ENCODE results near the gene RAB17. TPM values are rescaled to one million over a fixed set of nuclear protein-coding genes. Genes with fewer than 3 reads are reported as not detected.

RAB17 gene, protein sequence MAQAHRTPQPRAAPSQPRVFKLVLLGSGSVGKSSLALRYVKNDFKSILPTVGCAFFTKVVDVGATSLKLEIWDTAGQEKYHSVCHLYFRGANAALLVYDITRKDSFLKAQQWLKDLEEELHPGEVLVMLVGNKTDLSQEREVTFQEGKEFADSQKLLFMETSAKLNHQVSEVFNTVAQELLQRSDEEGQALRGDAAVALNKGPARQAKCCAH
- under 1 TPM; 0.31 to 0.40 TPM for total RNA-seq

DNA sequence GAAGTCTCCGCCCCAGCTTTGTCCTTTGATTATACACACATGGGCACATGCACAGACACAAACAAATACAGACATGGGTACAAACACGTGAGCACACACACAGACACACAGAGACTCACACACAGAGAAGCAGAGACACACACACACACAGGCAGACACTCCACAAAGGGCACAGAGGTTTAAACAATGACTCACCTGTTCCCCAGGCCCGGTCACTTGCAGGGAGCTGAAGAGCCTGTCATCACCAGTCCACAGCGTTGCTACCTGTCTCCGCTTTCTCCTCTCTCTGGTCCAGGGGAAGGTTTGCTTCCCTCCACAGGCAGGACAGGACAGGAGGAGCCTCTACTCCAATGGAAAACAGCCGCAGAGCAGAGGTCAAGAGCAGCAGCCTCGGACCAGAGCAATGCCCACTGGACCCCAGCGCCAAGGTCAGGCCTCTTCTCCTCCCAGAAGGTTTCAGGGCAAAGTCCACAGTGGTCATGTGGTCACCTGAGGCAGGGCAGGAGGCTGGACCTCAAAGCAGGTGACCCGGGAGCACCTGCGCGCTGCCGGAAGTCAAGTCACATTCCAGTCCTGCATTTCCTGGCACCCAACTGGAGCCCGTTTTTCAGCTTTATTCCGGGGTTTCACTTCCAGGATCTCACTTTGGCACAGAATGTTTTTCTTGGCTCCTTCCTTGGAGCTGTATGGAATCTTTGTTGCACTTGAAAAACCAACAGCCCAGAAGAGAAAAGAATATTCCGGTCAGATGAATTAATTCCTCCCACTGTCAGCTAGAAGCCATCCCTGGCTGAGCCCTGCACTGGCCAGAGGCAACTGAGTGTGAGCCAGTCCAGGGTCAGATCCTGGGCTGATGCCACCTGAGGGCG is at the start of gene RAB17:
RAB17 (minus strand) TSS at position 463 of the 869 bp plus-strand sequence. CDS start 4,580 bp downstream, outside the sequence.
- no peak within 1 kb of the TSS for H3K4me3 Mint-ChIP-seq
- H3K36me3 Mint-ChIP-seq = no peaks in the 10 kb centered on the region
- no peaks in the 10 kb centered on the region for H3K9me3 Mint-ChIP-seq
- H3K27ac Mint-ChIP-seq = peak within 1 kb of the TSS; percentile 8
- DNase-seq = no peak
- H3K27me3 Mint-ChIP-seq = no peaks in the 10 kb centered on the region
- peaks cover 11% of the 10 kb centered on the region for H3K4me1 Mint-ChIP-seq

DNA sequence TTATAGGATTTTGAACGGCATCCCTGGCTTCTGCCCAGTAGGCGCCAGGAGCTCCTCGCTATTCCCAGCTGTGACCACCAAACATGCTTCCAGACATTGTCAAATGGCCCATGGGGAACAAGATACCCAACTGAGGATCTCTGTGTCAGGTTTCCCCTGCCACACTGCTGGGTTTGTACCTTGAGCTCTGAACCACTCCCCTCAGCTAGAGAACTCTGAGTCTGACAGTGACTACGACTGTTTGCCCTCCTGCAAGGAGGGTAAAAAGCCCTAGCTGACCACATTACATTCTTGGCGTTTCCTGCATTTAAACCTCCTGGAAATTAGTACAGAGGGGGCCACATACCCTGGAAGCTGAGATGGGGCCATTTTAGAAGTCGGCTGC is 49.3 kb upstream of the RAB17 start:
- peaks cover 6% of the 10 kb centered on the region for H3K36me3 Mint-ChIP-seq
- no peak overlapping the region for H3K4me3 Mint-ChIP-seq
- H3K4me1 Mint-ChIP-seq = peaks cover 11% of the 10 kb centered on the region
- peaks cover 9% of the 10 kb centered on the region for H3K9me3 Mint-ChIP-seq
- H3K27ac Mint-ChIP-seq = no peak overlapping the region
- DNase-seq = no peak
- no peaks in the 10 kb centered on the region for H3K27me3 Mint-ChIP-seq

DNA sequence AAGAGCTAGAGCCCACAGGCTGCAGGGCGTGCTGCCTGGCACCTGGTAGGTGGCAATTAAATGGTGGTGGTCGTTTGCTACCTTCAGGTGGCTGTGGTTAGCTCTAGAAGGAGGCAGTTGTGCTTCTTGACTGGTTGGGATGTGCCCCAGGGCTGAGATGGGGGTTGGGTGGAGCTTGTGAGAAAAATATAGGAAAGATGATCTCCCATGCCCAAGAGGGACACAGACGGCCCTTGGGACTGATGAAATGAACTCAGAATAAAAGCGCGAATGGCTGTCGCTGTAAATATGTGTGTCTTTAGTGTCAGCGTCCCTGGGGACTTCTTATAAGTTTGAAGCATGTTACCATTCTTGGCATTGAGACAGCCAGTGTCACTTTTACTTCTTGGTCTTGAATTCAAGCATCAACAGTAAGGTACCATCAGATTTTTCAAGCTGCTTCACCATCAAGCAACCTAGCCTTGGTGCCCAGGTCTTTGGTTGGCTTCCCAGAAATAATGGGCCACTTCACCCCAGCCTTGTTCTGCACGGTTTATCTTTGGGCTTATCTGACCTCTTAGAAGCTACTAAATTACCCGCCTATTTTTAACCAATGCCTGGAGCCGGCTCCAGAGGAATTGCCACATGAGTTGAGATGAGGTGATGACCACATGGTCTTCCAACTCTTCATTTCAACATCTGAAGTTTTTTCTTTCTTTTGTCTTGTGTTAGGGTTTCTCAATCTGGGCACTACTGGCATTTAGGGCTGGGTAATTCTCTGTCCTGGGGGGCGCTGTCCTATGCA is 48.7 kb upstream of the RAB17 start:
- peaks cover 10% of the 10 kb centered on the region for H3K9me3 Mint-ChIP-seq

DNA sequence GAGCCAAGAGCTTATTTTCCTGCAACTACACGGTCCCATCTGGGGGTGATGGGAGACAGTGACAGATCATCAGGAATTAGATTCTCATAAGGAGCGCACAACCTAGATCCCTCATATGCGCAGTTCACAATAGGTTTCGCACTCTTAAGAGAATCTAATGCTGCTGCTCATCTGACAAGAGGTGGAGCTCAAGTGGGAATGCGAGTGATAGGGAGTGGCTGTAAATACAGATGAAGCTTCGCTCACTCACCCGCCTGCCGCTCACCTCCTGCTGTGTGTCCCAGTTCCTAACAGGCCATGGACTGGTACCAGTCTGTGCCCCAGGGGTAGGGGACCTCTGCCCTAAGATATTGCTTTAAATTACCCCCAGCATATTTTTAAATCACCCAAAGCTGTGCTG is 47.6 kb upstream of the RAB17 start:
- H3K36me3 Mint-ChIP-seq = peaks cover 9% of the 10 kb centered on the region
- H3K27me3 Mint-ChIP-seq = no peaks in the 10 kb centered on the region
- H3K27ac Mint-ChIP-seq = no peak overlapping the region
- peaks cover 10% of the 10 kb centered on the region for H3K9me3 Mint-ChIP-seq
- H3K4me3 Mint-ChIP-seq = no peak overlapping the region
- H3K4me1 Mint-ChIP-seq = peaks cover 11% of the 10 kb centered on the region
- no peak for DNase-seq

More for the DNA sequence above, 48.7 kb upstream of the RAB17 start:
- peaks cover 7% of the 10 kb centered on the region for H3K36me3 Mint-ChIP-seq
- peaks cover 11% of the 10 kb centered on the region for H3K4me1 Mint-ChIP-seq
- H3K4me3 Mint-ChIP-seq = no peak overlapping the region
- H3K27me3 Mint-ChIP-seq = no peaks in the 10 kb centered on the region
- no peak overlapping the region for H3K27ac Mint-ChIP-seq
- DNase-seq = no peak

DNA sequence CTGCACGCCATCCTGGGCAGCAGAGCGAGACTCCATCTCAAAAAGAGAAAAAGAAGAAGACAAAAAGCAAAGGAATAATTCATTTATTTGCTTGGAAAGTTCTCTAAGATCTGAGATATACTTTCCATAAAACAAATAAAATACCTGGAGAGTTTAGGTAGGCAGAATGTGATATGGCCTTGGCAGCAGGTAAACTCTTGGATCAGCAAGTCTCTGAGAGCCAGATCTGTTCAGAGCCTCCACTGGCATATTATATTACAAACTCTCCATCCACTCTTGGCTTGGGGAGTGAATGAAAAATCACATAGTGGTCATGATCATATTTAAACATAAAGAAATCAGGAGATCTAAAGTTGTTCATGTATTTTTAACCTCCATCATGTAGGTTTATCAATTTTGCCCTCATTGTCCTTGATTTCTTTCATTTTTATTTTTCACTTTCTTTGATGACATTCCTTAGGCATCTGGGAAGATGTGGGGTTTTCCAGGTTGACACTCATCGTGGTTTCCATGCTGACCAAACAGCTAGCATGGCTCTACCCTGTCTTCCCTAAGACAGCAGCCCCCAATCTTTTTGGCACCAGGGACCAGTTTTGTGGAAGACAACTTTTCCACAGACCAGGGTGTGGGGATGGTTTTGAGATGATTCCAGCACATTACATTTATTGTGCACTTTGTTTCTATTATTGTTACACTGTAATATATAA is 47.0 kb upstream of the RAB17 start:
- no peak overlapping the region for H3K27ac Mint-ChIP-seq
- no peak overlapping the region for H3K4me3 Mint-ChIP-seq
- H3K36me3 Mint-ChIP-seq = peaks cover 9% of the 10 kb centered on the region

DNA sequence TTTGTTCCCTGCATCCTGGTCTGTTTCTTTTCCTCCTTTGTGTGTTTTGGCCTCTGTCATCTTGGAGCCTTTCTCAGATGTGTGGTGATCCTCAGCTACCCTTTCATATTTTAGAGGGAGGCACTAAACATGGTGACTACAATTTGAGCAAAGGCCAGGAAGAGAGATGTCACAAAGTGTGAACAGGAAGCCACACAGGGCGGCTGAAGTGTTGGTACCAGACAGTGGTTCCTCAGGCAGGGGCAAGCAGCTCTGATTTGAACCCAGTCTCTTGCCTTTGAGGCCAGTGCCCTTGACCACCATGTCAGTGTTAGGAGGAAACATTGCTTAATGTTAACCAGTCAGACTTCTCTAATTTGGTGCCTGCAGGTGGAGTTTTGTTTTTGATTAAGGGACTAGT is 46.0 kb upstream of the RAB17 start:
- Mint-ChIP-seq H3K4me1 (peaks cover 11% of the 10 kb centered on the region), H3K27ac (no peak overlapping the region), H3K4me3 (no peak overlapping the region), H3K27me3 (no peaks in the 10 kb centered on the region), H3K36me3 (peaks cover 9% of the 10 kb centered on the region), H3K9me3 (peaks cover 10% of the 10 kb centered on the region)
- DNase-seq = no peak

More for the DNA sequence above, 47.0 kb upstream of the RAB17 start:
- DNase-seq = no peak
- Mint-ChIP-seq H3K27me3 (no peaks in the 10 kb centered on the region), H3K9me3 (peaks cover 10% of the 10 kb centered on the region), H3K4me1 (peaks cover 11% of the 10 kb centered on the region)

DNA sequence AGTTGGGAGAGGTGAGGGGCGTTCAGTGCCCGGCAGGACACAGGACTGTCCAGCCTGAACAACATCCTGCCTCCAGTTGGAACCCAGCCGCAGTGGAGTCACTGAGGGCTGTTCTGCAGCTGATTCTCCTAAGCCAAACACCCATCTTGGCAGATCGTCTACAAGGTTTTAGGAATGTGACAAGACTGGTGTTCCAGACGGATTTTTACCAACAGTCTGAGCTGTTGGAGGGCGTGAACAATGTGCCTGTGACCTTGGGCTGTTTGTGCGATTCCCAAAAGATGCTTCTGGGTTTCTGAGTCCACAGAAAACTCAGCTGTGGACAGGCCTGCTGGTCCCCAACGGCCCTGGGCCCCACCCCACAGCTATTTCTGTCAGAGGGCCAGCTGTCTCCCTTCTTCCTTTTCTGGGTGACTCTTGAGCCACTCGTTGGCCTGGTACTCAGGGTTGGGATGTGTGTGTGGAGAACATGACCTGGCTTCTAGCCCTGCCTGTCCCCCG is 42.6 kb upstream of the RAB17 start:
- no peak overlapping the region for H3K27ac Mint-ChIP-seq
- no peak overlapping the region for H3K4me3 Mint-ChIP-seq
- peaks cover 9% of the 10 kb centered on the region for H3K36me3 Mint-ChIP-seq
- peaks cover 8% of the 10 kb centered on the region for H3K27me3 Mint-ChIP-seq
- peaks cover 36% of the 10 kb centered on the region for H3K4me1 Mint-ChIP-seq
- no peak for DNase-seq
- peaks cover 10% of the 10 kb centered on the region for H3K9me3 Mint-ChIP-seq

DNA sequence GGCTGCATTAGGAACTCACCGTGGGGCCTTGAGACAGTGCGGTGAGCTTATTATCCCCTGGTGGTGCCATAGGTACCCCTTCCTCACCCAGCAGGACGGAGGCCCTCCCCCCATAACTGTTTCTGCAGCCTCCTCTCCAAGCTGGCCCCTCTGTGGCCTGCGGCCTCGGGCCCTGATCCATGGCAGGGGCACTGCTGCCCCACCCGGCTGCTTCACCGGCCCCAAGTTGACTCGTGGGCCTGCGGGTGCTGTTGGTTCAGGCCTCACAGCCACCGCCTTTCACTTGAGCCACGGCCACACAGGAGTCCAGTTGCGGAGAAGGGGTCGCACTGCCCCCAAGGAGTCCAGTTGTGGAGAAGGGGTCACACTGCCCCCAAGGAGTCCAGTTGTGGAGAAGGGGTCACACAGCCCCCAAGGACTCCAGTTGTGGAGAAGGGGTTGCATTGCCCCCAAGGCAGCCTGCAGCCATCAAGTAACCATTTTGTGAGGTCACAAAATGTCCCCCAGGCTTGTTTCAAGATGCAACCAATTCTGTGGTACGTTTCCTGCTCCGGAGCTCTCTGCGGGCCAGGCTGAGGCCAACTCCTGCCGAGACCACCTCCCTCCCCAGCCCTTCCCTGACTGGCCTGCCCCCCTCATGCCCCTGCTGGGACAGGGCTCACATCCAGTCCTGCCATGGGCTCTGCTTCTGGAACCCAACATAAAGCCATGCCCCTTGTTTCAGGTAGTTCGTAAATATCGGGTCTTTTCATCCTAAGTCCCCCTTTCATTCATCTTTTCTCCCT is 41.5 kb upstream of the RAB17 start:
- Mint-ChIP-seq H3K27me3 (peaks cover 8% of the 10 kb centered on the region), H3K4me3 (no peak overlapping the region), H3K36me3 (peaks cover 9% of the 10 kb centered on the region), H3K9me3 (peaks cover 10% of the 10 kb centered on the region), H3K4me1 (peaks cover 33% of the 10 kb centered on the region), H3K27ac (no peak overlapping the region)
- no peak for DNase-seq

DNA sequence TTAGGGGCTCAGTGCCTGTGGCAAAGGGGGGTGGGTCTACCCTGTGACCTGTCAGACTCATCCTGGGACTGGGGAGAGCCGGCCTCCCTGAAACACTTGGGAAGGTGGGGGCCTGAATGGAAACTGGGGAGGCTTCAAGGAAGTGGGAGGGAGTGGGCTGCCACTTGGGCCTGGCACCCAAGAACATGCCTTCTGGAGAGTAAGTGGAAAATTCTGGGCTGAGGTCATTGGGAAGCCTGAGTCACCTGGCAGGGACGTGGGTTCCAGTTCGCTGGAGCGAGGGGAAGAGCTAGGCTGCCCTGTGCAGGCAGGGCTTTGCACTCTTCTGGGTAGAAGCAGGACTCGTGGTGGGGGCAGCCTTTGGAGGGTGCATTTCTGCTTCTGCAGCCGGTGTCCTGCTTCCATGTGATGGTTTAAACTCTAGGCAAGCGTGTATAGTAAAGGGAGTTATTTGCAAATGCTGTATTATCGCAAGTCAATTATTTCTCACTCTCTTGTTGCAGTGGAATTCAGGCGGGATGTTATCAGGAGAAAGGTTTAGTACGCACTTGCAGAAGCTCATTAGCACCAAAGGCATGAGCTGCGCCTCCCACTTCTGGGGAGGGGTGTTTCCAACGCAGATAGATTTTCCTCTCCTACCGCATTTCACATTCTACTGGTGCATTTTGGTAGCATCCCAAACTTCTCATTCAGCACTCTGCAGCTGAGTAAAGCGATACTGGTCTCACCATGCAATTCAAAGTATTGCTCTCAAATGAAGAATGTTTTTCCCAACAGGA is 40.7 kb upstream of the RAB17 start:
- Mint-ChIP-seq H3K4me3 (no peak overlapping the region), H3K36me3 (peaks cover 3% of the 10 kb centered on the region), H3K9me3 (peaks cover 4% of the 10 kb centered on the region), H3K27me3 (peaks cover 11% of the 10 kb centered on the region), H3K27ac (no peak overlapping the region), H3K4me1 (peaks cover 27% of the 10 kb centered on the region)
- DNase-seq = no peak

DNA sequence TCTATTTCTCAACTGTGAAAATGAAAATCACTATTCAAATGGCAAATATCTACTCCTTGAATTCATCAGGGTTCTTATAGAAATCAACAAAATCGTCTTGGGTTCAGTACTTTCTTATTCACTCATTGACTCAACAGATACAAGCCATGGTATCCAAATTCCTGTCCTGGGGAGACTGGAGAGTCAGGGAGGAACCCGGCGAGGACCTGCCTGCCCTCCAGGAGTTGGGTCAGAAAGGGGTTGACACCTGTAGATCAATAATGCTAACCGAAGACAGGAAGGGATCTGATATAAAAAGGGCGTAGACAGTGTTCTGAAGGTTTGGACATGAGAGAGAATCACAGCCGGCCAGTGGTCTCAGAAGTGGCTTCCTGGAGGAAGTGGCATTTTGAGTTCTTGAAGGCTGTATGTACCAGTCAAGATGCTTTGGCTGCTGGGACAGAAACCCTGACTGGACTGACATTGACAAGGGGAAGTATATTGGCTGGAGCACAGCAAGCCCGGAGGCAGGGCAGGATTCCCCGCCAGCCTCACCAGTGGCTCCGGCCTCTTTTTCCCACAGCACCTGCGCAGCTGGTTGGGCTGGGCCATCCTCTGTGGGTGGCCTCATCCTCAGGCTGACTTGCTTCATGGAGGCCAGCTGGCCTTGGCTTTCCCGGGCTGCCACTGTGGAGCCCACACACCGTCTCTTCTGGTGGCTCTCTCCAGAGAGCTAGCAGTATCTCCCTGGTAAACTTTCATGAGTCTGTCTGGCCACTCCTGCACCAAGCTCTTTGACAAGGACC is 39.9 kb upstream of the RAB17 start:
- Mint-ChIP-seq H3K4me3 (no peak overlapping the region), H3K27ac (no peak overlapping the region)
- DNase-seq = no peak

DNA sequence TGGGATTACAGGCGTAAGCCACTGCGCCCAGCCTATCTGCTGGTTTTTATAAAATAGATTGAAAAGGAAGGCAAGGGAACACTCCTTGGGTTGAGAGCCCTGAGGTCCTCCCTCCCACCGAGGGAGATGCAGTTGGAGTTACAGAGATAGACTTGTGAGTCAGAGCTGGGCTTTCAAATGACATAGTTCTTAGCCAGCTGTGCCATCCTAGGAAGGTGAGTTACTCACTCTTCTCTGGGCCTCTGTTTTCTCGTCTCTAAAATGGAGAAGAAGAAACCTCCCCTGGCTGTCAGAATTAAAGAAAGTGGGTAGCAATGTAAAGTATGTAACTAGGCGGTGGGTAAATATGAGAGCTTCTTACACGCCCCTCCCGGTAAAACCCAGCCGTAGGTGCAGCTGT is 39.2 kb upstream of the RAB17 start:
- Mint-ChIP-seq H3K27me3 (peaks cover 11% of the 10 kb centered on the region), H3K4me1 (peaks cover 27% of the 10 kb centered on the region), H3K4me3 (no peak overlapping the region)

More for the DNA sequence above, 39.9 kb upstream of the RAB17 start:
- H3K36me3 Mint-ChIP-seq = peaks cover 3% of the 10 kb centered on the region
- peaks cover 11% of the 10 kb centered on the region for H3K27me3 Mint-ChIP-seq
- H3K4me1 Mint-ChIP-seq = peaks cover 27% of the 10 kb centered on the region
- peaks cover 2% of the 10 kb centered on the region for H3K9me3 Mint-ChIP-seq

DNA sequence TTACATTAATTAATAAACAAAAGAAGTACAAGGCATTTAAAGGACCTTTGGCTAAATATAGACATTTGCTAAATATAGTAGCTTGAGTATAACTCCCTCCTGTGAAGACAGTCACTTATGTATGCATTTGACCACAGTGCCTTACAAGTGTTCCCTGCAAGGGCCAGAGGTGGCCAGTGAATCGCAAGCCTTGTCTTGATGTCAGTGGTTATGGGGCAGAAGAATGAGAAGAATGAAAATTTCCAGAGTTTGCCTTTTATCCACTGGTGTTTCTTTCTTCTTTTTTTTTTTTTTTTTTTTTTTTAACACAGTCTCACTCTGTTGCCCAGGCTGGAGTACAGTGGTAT is 38.6 kb upstream of the RAB17 start:
- no peak overlapping the region for H3K4me3 Mint-ChIP-seq

More for the DNA sequence above, 39.2 kb upstream of the RAB17 start:
- DNase-seq = no peak
- no peak overlapping the region for H3K27ac Mint-ChIP-seq
- no peaks in the 10 kb centered on the region for H3K9me3 Mint-ChIP-seq
- H3K36me3 Mint-ChIP-seq = peaks cover 1% of the 10 kb centered on the region

More for the DNA sequence above, 38.6 kb upstream of the RAB17 start:
- peaks cover 27% of the 10 kb centered on the region for H3K4me1 Mint-ChIP-seq
- DNase-seq = no peak
- peaks cover 1% of the 10 kb centered on the region for H3K36me3 Mint-ChIP-seq
- H3K27ac Mint-ChIP-seq = no peak overlapping the region
- no peaks in the 10 kb centered on the region for H3K9me3 Mint-ChIP-seq
- peaks cover 11% of the 10 kb centered on the region for H3K27me3 Mint-ChIP-seq

Measured in activated naive CD8-positive, alpha-beta T cell treated with anti-CD3 and anti-CD28 coated beads for 36 hours (primary cell).